HG03097 (cell line): ENCODE results near the gene MYBPC3.

Source experiments
- ATAC-seq: cut with Tn5 transposase; IDR thresholded peaks from one replicate; pipeline ENCODE4 v1.9.1; 2021; ENCODE audit not compliant: unreplicated experiment, low FRiP score

MYBPC3 gene

DNA sequence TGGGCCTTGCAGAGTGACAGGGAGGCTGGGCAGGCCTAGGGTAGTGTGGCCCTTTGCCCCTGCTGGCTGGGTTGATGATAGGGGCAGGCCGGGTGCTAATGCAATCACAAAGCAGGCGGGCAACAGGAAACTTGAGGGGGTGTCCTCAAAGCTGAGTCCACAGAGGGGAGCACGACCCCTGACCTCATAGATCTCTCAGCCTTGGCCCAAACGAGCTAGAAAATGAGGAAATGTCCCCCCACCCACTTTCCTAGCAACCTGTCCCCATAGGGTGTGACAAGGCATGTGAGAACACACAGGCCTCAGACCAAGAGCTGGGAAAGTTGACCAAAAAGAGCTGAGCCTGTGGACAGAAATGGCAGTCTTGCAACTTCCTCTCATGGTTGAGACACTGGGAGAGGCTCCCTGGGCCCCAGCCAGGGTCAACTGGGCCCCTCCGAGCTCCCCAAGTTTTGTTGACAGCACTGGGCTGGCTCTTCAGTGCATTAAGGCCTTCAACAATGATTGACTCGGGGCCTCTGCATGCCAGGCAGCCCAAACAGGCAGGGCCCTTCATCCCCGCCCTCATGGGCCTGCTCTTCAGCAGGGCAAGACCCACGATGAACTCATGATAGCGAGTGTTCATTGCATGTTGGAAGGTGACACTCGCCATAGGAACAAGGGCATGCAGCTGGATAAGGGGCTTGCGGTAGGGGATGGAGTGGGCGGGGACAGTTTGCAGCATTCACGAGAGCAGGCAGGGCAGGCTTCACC is 35.6 kb upstream of the MYBPC3 start:
- no peak for ATAC-seq

- no peak for ATAC-seq
These were observed 32.0 kb upstream of the MYBPC3 start for GRCh38 chr11:47384498-47384897.

- ATAC-seq = no peak
These were observed 30.6 kb upstream of the MYBPC3 start for GRCh38 chr11:47383071-47383470.

DNA sequence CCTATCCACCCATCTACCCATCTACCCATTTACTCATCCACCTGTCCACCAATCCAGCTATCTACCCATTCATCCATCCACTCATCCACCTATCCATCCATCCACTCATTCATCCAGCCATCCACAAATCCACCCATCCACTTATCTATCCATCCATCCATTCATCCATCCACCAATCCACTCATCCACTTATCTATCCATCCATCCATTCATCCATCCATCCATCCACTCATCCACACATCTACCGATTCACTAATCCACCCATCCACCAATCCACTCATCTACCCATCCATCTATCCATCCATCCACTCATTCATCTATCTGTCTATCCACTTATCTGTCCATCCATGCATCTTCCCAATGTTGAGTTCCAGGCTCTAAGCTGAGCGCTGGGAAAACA is 27.6 kb upstream of the MYBPC3 start:
- no peak for ATAC-seq

GRCh38 chr11:47379317-47379716 is 26.8 kb upstream of the MYBPC3 start:
- ATAC-seq = no peak

DNA sequence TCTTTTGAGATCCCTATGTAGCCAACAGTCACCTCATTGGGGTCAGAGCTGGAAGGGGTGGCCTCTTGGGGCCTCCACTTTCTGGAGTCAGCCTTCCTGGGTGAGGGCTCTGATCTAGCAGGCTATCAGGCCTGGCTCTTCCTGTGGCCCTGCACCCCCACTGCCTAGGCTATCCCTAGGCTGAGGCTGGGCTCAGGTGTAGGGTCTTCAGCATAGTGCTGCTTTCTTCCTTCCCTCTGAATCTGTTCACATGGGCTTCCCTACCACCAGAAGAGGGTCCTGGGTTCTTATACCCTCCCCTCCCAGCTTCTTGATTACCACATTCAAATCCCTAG is 26.3 kb upstream of the MYBPC3 start:
- no peak for ATAC-seq

DNA sequence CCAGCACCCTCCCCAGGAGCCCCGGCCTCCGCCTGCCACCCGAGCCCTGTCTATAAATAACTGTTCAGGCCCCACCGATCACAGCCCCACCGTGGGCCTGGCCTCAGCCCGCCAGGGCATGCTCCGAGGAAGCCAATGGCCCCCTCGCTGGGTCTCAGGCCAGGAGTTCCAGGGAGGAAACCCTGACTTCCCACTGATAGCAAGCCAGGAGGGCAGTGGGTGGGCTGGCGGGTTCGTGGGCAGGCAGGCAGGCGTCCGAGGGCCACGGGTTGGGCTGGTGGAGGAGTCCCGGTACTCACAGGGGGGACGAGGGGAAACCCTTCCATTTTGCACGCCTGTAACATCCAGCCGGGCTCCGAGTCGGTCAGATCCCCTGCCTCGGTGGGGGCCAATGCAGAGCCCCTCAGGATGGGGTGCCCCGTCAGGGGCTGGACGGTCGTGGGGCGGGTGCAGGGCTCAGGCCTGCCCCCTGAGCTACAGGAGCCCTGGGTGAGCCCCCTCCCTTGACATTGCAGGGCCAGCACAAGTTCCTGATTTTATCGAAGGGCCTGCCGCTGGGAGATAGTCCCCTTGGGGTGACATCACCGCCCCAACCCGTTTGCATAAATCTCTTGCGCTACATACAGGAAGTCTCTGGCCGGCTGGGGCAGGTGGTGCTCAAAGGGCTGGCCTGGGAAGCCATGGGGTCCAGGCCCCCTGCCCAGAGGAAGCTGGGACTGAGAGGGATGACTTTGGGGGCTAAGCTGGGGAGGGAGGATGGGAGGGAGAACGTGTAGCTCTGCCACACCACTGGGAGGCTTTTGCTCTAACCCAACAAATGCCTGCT is 25.7 kb upstream of the MYBPC3 start, which contains the start of gene SPI1:
TSS of gene SPI1 (minus strand) at position 538 of the 826 bp plus-strand sequence. CDS start at position 344, 194 bp downstream.
- ATAC-seq = peak; percentile 70

DNA sequence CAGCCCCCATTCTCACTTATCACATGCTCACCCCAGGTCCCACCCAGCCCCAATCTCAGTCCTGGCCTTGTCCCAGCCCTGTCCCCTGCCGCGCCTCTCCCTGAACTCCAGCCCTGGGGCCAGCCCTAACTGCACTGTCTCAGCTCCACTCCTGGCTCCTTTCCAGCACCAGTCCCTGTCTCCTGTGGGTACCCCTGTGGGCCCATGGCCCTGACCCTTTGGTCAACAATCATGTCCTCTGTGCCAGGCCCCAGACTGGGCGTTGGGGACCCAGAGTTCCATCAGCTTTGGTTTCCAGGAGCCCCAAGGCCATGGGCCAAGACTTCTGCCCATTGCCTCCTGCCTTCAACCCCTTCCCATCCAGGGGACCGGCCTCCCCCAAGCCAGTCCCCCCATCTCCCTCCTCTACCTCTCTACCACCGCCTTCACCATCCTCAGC is 25.1 kb upstream of the MYBPC3 start:
- ATAC-seq = no peak

GRCh38 chr11:47376525-47377371 is 24.2 kb upstream of the MYBPC3 start:
- no peak for ATAC-seq

- ATAC-seq = no peak
These were observed 23.6 kb upstream of the MYBPC3 start for GRCh38 chr11:47376107-47376524.

- ATAC-seq = no peak
These were observed 23.1 kb upstream of the MYBPC3 start for GRCh38 chr11:47375546-47376085.

GRCh38 chr11:47375020-47375419 is 22.5 kb upstream of the MYBPC3 start:
- no peak for ATAC-seq

GRCh38 chr11:47374720-47375019 is 22.2 kb upstream of the MYBPC3 start:
- ATAC-seq = no peak

- no peak for ATAC-seq
These were observed 21.6 kb upstream of the MYBPC3 start for GRCh38 chr11:47373876-47374719.

GRCh38 chr11:47372422-47372821 is 19.9 kb upstream of the MYBPC3 start:
- no peak for ATAC-seq

DNA sequence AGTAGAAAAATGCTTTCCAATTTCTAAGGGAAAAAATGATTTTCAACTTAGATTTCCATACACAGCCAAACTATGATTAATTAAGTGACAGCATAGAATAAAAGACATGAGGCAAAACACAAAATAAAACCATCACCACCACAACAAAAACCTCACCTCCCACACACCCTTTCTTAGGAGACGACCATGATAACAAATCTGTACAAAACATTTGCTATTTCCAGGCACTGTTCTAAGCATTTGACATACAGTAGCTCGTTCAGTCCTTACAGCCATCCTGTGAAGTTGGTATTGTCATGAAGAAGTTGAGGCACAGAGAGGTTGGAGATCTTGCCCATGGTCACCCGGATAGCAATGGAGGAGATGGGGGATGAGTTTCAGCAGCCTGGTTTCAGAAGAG is 17.2 kb upstream of the MYBPC3 start:
- ATAC-seq = no peak

DNA sequence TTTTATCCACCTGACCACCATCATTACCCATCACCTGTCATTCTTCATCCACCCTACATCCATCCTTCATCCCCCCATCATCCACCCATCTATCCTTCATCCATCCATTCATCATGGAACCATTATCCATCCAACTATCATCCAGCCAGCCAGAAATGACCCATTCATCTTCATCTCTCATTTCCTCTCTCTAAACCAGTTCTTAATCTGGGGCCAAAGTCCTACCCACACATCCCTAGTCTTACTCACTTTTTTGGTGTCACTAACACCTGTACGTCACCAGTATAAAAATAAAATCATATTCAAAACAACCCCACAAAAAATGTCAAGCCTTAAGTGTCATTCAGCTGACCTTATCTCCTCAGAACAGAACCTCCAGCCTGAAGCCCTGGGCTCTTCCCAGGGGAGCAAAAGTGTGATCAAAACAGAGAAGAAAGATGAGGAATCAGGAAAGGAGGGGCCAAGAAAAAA is 13.6 kb upstream of the MYBPC3 start:
- no peak for ATAC-seq

DNA sequence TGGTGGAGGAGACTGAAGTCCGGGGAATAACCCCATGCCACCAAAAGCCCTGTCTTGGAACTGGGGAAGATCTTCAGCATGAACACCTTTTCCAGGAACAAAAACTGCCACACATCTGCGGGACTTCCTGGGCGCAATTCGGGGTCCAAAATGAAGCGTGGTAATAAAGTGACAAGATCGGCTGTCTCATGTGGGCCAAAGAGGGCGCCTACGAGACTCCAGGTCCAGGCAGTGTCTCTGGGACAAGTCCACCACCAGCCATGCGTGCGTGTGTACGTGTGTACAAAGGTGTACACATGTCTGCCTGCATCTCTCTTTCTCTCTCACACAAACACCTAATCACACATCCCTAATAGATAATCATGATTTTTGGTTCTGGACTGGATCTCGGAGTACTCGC is 8.9 kb upstream of the MYBPC3 start:
- ATAC-seq = no peak

- no peak for ATAC-seq
These were observed 7.8 kb upstream of the MYBPC3 start for GRCh38 chr11:47360341-47360740.

GRCh38 chr11:47359586-47359985 is 7.1 kb upstream of the MYBPC3 start:
- no peak for ATAC-seq
